Upper lobe of left lung (tissue), 4 donors: ENCODE results near the gene ARHGAP26.

ENCODE experiments used
- POLR2AphosphoS5 ChIP-seq, 2 donors: sonication (generic); formaldehyde crosslinking; IDR thresholded peaks; one replicate each; pipeline ENCODE4 v1.5.1; 2017; ENCODE audit warnings: antibody characterized with exemption in 2 of 2
- TF ChIP-seq, protein P1 (sequence below), 6 experiments: fragments of 450-650 bp in 4 of 6; fragments of 200-600 bp in 2 of 6; sonication (generic) in 2 of 6; IDR thresholded peaks; one replicate each; pipeline ENCODE4 v1.5.1; 2016 to 2019; ENCODE audit warnings: antibody characterized with exemption in 6 of 6

DNA sequence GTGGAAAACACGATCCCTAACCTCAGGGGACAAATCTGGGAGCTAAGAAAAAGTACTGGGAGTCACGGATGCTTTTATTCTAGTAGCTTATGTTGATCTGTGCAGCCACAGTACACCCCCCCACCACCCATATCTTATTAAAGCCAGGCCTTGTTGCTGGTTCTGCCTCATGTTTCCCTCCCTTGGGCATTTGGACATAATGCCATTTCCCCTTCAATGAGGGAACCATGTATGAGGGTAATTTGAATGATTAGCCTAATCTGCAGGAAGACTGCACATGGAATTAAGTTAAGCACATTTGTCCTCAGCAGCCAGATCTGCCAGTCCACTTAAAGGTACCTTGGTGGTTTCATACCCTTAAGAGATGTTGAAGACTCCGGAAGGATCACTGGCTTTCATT is 102.0 kb downstream of the ARHGAP26 start:
- TF ChIP-seq, protein P1, sequence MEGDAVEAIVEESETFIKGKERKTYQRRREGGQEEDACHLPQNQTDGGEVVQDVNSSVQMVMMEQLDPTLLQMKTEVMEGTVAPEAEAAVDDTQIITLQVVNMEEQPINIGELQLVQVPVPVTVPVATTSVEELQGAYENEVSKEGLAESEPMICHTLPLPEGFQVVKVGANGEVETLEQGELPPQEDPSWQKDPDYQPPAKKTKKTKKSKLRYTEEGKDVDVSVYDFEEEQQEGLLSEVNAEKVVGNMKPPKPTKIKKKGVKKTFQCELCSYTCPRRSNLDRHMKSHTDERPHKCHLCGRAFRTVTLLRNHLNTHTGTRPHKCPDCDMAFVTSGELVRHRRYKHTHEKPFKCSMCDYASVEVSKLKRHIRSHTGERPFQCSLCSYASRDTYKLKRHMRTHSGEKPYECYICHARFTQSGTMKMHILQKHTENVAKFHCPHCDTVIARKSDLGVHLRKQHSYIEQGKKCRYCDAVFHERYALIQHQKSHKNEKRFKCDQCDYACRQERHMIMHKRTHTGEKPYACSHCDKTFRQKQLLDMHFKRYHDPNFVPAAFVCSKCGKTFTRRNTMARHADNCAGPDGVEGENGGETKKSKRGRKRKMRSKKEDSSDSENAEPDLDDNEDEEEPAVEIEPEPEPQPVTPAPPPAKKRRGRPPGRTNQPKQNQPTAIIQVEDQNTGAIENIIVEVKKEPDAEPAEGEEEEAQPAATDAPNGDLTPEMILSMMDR (IDR thresholded peaks at IDR 0.05) = no peak
- TF ChIP-seq POLR2AphosphoS5 (IDR thresholded peaks at IDR 0.05) = no peak
